HG02588 (cell line): ENCODE data around the gene DCST2.

ENCODE experiments used
- ATAC-seq: cut with Tn5 transposase; IDR thresholded peaks from one replicate; pipeline ENCODE4 v1.9.1; 2021; ENCODE audit warnings: mild to moderate bottlenecking, moderate library complexity; ENCODE audit not compliant: unreplicated experiment

DCST2 gene

DNA sequence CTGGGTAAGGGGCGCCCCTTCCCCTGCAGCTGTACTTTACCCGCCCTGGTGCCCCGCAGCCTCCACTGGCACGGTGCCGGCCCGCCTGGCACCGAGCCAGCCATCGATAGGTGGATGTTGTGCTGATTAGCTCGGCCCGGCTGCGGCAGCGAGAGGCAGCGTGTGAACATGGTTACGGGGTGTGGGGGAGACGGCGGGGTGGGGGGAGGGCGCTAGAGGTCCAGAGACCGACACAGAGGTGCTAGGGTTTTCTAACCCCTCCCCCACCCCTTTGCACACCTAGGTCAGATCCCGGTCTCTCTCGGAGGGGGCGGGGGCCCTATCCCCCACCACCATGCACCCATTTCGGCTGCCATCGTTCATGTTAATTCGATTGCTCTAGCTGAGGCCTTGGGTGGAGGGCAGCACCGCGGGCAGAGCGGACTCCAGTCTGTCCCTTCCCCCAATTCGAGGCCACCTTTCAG is 36.6 kb upstream of the DCST2 start:
- ATAC-seq, result no peak

DNA sequence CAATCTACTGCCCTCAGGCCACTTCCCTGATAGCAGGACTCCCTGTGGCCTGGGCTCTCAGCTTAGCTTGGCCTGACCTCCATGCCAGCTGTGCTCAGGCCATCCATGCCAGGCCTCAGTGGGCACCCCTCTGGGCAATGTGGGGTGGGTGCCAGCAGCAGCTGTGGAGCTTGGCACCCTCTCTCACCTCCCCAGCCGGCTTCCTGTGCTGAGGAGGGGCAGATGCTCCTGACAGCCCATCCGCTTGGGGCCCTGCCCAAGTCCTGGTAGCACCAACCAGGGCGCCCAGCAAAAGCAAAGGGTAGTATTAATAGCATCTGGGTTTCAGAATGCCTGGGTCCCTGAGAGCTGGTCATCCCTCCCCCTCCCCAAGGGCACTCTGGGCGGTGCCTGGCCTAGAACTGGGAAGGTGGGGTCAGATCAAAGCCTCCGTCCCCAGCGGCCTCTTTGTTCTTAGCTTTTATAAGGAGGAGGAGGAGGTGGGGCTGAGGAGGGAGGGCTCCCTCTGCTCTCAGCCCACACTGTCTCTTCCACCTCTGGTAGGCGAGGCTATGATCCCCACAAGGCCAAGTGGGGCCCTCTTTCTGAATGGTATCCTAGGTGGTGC is 36.1 kb upstream of the DCST2 start:
- no peak for ATAC-seq

DNA sequence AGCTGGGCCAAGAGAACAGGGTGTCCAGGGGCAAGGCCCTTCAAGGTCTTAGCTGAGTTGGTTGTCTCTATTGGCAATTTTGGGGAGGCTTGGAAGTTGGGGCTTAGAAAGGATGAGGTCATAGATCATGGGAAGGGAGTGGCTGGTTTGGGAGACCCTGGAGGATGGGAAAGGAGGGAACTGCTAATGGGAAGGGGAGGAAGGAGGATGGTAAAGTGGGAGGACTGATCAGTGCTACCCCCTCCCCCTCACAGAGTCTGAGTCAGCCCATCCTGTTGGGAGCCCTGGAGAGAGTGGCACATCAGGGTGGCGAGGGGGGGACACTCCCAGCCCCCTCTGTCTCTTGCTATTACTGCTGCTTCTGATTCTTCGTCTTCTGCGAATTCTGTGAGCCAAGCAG is 35.0 kb upstream of the DCST2 start:
- ATAC-seq, result no peak

- ATAC-seq, result no peak
These were observed 33.2 kb upstream of the DCST2 start for GRCh38 chr1:155066777-155067176.

DNA sequence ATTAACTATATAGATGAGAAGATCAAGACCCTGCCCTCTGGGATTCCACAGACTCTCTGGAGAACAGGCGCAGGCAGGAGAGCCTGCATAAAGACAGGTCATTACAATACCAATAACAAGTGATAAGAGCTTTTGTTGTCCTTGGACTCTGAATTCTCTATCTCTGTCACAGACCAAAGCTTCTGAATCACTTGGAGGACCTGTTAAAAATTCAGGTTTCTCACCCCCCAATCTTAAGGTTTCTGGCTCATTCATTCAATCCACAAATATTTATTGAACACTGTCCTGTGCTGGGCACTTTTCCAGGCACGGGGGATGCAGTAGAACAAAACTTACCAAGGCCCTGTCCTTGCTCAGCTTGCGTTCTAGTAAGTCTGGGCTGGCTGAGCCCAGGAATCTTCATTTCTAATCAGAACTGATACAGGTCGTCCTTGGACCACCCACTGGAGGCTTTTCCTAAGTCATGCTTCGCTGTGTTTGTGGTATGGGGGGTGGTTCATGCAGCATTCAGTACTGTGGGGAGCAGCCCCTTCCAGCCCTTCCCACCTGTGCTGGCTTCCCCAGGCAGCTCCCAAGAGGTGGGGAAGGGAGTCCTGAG is 31.4 kb upstream of the DCST2 start:
- no peak for ATAC-seq

DNA sequence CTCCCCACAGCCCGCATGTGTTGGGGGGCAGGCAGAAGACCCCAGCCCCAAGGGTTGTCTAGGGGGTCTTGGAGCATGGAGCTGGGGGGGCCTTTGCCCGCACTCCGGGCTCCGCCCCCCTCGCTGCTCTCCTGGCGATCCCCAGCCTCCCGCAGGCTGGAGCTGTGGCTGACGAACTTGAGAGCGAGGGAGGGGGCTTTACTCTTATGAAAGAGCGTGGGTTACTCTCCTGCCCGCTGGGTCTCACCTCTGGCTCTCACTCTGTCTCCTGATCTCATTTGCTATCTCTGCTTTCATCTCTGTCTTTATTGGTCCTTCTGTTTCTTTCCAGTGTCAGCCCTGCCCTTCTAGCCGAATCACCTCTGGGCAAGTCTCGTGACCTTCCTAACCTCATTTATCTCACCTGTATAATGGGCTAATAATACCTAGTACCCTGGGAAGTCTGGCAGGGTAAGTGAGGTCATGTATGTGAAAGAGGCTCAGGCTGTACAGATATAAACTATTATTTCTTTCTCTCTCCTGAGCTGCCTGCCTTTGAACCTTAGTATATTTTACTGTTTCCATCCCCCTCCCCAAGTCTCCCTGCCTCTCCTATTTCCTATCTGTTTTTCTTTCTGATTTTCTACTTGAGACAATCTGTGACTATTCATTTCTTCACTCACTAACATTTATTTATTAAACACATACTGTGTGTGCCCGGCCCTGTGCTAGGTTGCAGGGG is 30.7 kb upstream of the DCST2 start:
- no peak for ATAC-seq

DNA sequence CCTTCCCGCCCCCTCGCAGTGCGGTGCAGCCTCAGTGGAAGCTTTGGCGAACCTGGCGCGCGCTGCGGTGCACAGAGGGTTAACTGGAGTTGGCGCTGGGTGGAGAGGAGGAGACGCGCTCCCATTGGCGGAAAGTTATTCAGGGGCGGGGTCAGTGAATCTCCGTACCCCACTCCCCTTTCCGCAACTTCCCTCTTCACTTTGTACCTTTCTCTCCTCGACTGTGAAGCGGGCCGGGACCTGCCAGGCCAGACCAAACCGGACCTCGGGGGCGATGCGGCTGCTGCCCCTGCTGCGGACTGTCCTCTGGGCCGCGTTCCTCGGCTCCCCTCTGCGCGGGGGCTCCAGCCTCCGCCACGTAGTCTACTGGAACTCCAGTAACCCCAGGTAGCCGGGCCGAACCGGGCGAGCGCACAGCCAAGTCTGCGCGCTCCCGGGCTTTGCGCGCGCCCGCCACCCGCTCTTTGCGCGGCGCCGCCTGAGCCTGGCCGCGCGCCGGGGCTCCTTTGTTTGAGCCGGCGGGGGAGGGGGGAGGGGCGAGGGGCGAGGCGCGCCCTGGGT is 30.0 kb upstream of the DCST2 start, which contains the start of gene EFNA4:
EFNA4 (plus strand) TSS at position 191 of the 561 bp plus-strand sequence; CDS start at position 275, 84 bp downstream.
- ATAC-seq, result no peak

- ATAC-seq, result no peak
These were observed 29.3 kb upstream of the DCST2 start for GRCh38 chr1:155062702-155063411.

DNA sequence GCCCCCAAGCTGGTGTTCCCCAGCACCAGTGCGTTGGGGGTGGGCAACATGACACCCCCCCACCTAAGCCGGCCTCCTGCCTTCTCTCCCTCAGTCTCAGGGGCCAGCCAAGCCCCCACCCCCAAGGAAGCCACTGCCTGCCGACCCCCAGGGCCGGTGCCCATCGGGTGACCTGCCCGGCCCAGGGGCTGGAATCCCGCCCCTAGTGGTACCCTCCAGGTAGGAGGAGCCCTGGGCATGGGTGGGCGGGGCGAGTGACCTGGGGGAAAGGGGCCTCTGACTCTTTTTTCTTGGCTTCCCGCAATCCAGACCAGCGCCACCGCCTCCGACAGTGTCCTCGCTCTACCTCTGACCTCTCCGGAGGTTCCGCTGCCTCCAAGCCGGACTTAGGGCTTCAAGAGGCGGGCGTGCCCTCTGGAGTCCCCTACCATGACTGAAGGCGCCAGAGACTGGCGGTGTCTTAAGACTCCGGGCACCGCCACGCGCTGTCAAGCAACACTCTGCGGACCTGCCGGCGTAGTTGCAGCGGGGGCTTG is 28.6 kb upstream of the DCST2 start:
- no peak for ATAC-seq

- ATAC-seq, result peak; percentile 41
These were observed 28.0 kb upstream of the DCST2 start for GRCh38 chr1:155061381-155062150.

DNA sequence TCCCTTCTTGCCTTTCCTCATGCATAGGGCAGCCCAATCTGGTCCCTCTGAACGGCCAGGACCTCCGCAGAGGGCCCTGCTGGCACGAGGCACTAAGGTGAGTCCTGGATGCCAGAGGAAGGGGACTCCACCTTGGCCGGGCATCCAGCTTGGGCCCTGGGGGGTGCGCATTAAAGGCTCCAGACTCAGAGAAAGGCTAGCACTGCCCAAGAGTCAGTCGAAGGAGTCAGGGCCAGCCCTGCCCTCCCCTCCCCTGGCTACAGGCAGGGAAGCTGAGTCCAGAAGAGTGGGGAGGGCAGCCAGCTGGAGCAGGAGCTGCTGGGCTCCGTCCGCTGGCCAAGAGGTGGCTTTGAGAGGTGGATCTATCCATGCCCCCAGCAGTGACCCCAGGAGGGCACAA is 27.2 kb upstream of the DCST2 start:
- ATAC-seq, result no peak

- ATAC-seq, result no peak
These were observed 24.2 kb upstream of the DCST2 start for GRCh38 chr1:155057788-155058211.

DNA sequence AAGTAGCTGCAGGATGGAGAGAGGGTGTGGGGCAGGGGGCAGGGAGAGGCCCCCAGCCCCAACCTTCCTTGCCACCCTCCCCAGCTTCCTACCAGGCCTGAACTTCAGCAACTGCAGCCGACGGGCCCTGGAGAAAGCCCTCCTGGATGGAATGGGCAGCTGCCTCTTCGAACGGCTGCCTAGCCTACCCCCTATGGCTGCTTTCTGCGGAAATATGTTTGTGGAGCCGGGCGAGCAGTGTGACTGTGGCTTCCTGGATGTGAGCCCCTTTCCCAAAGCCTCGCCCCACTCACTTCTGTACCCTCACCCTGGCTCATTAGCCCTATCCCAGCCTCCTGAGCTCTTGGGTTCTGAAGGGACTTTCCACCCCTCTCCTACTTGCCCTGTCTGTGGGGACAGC is 23.5 kb upstream of the DCST2 start:
- ATAC-seq, result no peak

DNA sequence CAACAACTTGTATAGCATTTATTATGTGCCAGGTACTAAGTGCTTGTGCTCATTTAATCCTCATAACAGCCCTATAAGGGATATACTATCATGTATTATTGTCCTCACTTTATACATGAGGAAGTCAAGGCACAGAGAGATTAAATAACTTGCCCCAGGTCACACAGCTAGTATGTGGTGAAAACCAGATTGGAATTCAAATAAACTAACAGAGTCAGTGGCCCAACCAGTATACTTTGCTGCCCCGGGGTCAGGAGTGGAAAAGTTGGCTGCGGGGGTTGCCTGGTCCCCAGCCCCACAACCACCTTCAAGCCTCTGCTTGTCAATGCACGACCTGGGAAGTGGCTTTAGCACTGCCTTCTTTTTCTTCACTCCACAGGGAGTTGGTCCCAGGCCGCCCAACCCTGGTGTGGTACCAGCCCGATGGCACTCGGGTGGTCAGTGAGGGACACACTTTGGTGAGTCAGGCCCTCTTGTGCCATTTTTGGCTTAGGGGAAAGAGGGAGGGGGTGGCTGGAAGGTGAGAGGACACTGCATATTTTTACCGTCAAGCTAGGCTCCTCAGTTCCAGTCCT is 20.0 kb upstream of the DCST2 start:
- no peak for ATAC-seq

DNA sequence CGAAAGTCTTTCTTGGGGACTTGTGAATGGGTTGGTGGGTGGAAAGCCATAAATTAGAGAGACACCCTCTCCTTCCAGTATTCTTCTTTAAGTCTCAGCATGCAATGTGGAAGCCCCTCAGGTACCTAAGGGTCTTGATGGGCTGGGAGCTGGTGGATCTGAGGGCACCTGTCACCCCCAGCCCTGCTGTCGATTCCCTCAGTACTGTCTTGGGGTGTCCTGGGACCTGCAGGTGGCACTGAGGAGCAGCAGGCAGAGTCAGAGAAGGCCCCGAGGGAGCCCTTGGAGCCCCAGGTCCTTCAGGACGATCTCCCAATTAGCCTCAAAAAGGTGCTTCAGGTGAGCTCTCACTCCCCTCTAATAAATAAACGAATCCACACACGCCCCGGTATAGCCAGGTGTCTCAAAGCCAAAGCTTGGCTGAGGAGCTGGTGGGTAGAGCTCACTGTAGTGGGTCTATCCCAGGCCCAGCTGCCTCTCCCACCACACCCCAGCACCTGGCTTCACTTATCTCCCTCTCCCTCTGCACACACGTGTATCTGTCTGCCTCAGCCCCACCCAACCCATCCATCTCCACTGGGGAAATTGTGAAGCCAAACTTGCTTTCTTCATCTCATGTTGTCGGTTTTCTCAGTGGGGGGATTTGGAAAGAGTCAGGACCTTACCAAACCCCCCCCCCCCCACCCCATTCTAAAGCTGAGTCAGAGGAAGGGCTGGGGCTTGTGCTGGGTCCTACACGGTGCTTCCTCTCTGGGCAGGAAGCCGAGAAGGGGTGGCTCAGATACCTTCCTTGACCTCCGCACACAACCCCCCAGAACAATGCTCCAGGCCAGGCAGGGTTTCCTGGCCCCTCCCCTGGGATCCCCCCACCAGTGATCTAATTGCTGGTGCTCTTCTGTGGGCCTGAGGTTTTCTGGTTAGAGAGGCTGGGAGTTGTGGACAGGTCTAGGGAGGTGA is 19.1 kb upstream of the DCST2 start:
- ATAC-seq, result no peak

DNA sequence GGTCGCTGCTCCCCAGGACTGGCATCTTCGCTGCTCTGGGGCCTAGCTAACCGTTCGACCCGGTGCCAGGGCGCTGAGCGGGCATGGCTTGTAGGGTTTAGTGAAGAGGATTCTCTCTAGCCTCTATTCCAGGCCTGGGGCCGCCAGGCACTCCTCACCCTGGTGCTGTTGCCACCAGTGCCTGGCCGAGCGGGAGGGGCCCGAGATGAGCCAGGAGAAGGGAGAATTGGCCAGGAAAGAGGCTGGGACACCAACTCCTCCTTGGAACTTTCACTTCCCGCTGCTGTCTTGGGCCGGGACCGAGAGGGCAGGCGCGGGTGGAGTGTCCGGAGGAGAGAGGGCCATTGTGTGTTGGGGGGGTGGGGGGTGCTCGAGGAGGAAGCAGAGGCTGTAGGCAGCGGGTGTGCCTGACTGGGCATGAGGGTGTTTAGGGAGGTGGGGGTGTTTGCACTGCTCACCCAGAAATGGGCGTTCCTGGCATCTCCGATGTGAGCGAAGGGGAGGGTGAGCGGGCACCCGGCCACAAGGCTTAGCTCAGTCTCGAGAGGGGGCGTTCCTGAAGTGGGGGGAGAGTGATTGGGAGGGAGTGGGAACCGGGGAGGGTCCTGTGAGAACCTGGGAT is 18.3 kb upstream of the DCST2 start:
- no peak for ATAC-seq

GRCh38 chr1:155051342-155051776 is 17.8 kb upstream of the DCST2 start:
- peak; percentile 7 for ATAC-seq
